Calu3 (cell line): ENCODE measurements around the gene PSAP. TPM values are rescaled to one million over a fixed set of nuclear protein-coding genes. Genes with fewer than 3 reads are reported as not detected.

Experiments used
- BruUV-seq: library from RNA; stranded (reverse); fragments of 400-500 nt; replicated peaks from 2 replicates; lab custom pipeline; 2021; lab: Mats Ljungman, UMichigan
- CTCF ChIA-PET: fragments of 300-600 bp; sonication (Branson Sonifier 250); formaldehyde crosslinking; loops from one replicate; lab custom pipeline; 2022; ENCODE audit warnings: antibody characterized with exemption; lab: Charles Lee
- DNase-seq: peaks from one replicate; pipeline ENCODE4 v3.0.0; 2022
- H3K27ac Mint-ChIP-seq: one replicate; pipeline ENCODE4 v1.8.0; 2022; ENCODE audit warnings: mixed read lengths; ENCODE audit not compliant: unreplicated experiment
- H3K27me3 Mint-ChIP-seq: one replicate; pipeline ENCODE4 v1.8.0; 2022; ENCODE audit warnings: mixed read lengths; ENCODE audit not compliant: unreplicated experiment
- H3K36me3 Mint-ChIP-seq: one replicate; pipeline ENCODE4 v1.8.0; 2022; ENCODE audit warnings: mild to moderate bottlenecking, moderate library complexity, mixed read lengths; ENCODE audit not compliant: insufficient read depth, unreplicated experiment
- H3K4me1 Mint-ChIP-seq: one replicate; pipeline ENCODE4 v1.8.0; 2022; ENCODE audit warnings: mild to moderate bottlenecking, low read depth, mixed read lengths; ENCODE audit not compliant: unreplicated experiment
- H3K4me3 Mint-ChIP-seq: one replicate; pipeline ENCODE4 v1.8.0; 2022; ENCODE audit warnings: mild to moderate bottlenecking, low read depth, moderate library complexity, mixed read lengths; ENCODE audit not compliant: unreplicated experiment
- H3K9me3 Mint-ChIP-seq: one replicate; pipeline ENCODE4 v1.8.0; 2022; ENCODE audit warnings: low read depth, mixed read lengths; ENCODE audit not compliant: unreplicated experiment
- CTCF ChIP-seq: fragments of 200-600 bp; IDR thresholded peaks from one replicate; pipeline ENCODE4 v1.8.0; 2022; ENCODE audit warnings: antibody characterized with exemption; ENCODE audit not compliant: unreplicated experiment
- intact Hi-C: fragments of 100-400 bp; cut with micrococcal nuclease; formaldehyde crosslinking; loops from one replicate; pipeline ENCODE4 v1.10.0; 2022; ENCODE audit not compliant: unreplicated experiment
- total RNA-seq: library from RNA; stranded (reverse); gene quantifications from 2 replicates; pipeline ENCODE4 v1.2.3, GENCODE V29; 2022

The PSAP gene
- total RNA-seq, 1 experiment from 2014 or later, result 840 TPM

- no peak overlapping the region for H3K4me3 Mint-ChIP-seq
- peaks cover 72% of the 10 kb centered on the region for H3K36me3 Mint-ChIP-seq
- TF ChIP-seq CTCF, result no peak
- DNase-seq, result no peak
- CTCF ChIA-PET, result no interaction called here
- BruUV-seq, result no TSS peak
- H3K27ac Mint-ChIP-seq, result no peak overlapping the region
- H3K4me1 Mint-ChIP-seq, result no peaks in the 10 kb centered on the region
- H3K27me3 Mint-ChIP-seq, result no peaks in the 10 kb centered on the region
- no peaks in the 10 kb centered on the region for H3K9me3 Mint-ChIP-seq
- intact Hi-C loops, result loop anchor here (10.0 kb wide), 1 partner anchor 125 kb away; no protein-coding TSS in a partner anchor
These were observed 31.6 kb downstream of the PSAP start for GRCh38 chr10:71819441-71819861.

DNA sequence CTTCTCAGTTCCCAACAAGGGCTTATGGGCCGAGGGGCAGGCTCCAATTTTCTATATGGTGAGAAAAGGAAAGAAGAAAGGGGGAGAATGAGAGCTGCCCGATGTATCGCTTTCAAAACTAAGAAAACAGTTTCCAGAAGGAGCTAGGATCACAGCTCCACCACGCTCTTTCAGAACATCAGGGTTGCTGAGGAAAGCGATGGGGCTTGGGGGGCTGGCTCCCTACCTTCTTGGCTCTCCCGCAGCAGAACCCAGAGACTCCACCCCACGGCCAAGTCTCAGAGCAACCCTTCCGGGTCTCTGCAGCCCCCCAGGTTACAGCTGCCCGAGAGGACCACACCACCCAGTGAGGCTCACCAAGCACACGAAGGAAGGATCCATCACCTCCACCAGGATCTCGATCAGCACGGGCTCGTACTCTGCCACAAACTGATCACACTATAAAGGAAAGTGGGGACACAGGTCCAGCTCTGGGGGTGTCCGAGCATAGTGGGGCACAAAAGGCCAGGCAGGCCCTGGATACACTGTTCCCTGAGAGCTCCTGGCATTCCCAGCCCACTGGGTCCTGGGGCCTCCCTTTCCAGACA lies 32.3 kb downstream of the PSAP start:
- CTCF ChIA-PET, result interaction anchor here (0.5 kb wide), 1 partner anchor 38 kb away, joined by 4 read pairs; no protein-coding TSS in a partner anchor
- H3K4me1 Mint-ChIP-seq, result no peaks in the 10 kb centered on the region
- DNase-seq, result no peak
- no peaks in the 10 kb centered on the region for H3K9me3 Mint-ChIP-seq
- no peak overlapping the region for H3K4me3 Mint-ChIP-seq
- TF ChIP-seq CTCF, result no peak
- H3K36me3 Mint-ChIP-seq, result peaks cover 77% of the 10 kb centered on the region
- no peaks in the 10 kb centered on the region for H3K27me3 Mint-ChIP-seq
- no TSS peak for BruUV-seq
- no peak overlapping the region for H3K27ac Mint-ChIP-seq
- intact Hi-C loops, result loop anchor here (10.0 kb wide), 1 partner anchor 124 kb away; no protein-coding TSS in a partner anchor

DNA sequence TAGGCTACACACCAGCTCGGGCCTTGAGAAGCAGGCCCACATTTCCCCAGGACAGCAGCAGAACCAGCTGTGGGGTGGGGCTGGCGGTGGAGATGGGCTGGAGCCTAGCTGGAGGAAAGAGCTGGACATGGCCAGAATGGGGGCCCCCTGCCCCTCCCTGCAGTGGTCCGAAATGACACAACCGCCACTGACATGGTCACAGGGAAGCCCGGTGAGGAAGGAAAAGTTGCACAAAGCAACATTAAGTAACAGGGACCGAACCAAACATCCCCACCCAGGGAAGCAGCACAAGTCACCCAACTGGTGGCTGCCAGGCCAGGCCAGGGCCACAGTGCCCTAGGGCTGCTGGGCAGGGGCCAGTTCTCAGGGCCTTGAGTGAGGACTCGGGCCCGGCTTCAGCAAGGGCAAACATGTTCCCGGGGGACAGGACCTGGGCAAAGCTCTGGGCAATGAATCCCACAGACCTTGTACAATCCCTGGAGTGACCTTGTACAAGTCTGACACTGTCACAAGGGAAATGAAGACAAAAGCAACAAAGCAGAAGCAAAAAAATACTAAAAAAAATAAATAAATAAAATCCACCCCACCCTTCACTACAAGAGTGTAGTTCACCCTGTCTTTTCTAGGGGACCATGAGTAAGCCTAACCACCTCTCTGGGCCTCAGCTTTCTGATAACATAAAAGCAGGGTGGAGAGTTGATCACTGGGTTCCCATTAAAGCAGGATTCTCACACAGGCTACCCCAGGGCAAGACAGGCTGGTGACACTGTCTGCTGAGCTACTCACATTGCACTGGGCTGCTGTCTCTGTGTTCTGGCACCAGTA lies 33.0 kb downstream of the PSAP start:
- peaks cover 80% of the 10 kb centered on the region for H3K36me3 Mint-ChIP-seq

More for the DNA sequence above, 33.0 kb downstream of the PSAP start:
- Mint-ChIP-seq H3K27me3 (no peaks in the 10 kb centered on the region), H3K4me1 (no peaks in the 10 kb centered on the region), H3K9me3 (no peaks in the 10 kb centered on the region), H3K4me3 (no peak overlapping the region), H3K27ac (no peak overlapping the region)
- CTCF ChIA-PET, result interaction anchor here (0.6 to 1.2 kb wide), 2 partner anchors 12 to 509 kb away, joined by 3 read pairs; no protein-coding TSS in a partner anchor
- TF ChIP-seq CTCF, result no peak
- no peak for DNase-seq
- intact Hi-C loops, result loop anchor here (10.0 kb wide), 1 partner anchor 123 kb away; no protein-coding TSS in a partner anchor
- no TSS peak for BruUV-seq
